WERI-Rb-1 (cell line): ENCODE results near the gene SLIT3.

Experiments used
- DNase-seq: peaks from one replicate; pipeline ENCODE4 v3.0.0-alpha.2; 2020
- H3K27ac ChIP-seq: fragments of 250-450 bp; sonication (Bioruptor Pico); 2 replicates; pipeline ENCODE4 v1.5.1; 2020; ENCODE audit warnings: mild to moderate bottlenecking, moderate library complexity
- H3K27me3 ChIP-seq: fragments of 250-450 bp; sonication (Bioruptor Pico); 2 replicates; pipeline ENCODE4 v1.5.1; 2021; ENCODE audit warnings: mild to moderate bottlenecking, low read depth, moderate library complexity; ENCODE audit not compliant: insufficient read depth, severe bottlenecking
- H3K36me3 ChIP-seq: fragments of 250-450 bp; sonication (Bioruptor Pico); 2 replicates; pipeline ENCODE4 v1.5.1; 2020; ENCODE audit warnings: mild to moderate bottlenecking, moderate library complexity
- H3K4me3 ChIP-seq: 2 replicates; pipeline ENCODE4 v1.5.1; 2011; ENCODE audit warnings: low read depth, mild to moderate bottlenecking, control low read depth, low read length
- H3K9me3 ChIP-seq: fragments of 250-450 bp; sonication (Bioruptor Pico); 2 replicates; pipeline ENCODE4 v1.5.1; 2021; ENCODE audit warnings: mild to moderate bottlenecking, moderate library complexity; ENCODE audit not compliant: severe bottlenecking
- CTCF ChIP-seq: IDR thresholded peaks from 2 replicates; pipeline ENCODE4 v1.5.1; 2011; ENCODE audit warnings: low read depth, mild to moderate bottlenecking, control low read depth, inconsistent platforms, low read length

SLIT3 gene

DNA sequence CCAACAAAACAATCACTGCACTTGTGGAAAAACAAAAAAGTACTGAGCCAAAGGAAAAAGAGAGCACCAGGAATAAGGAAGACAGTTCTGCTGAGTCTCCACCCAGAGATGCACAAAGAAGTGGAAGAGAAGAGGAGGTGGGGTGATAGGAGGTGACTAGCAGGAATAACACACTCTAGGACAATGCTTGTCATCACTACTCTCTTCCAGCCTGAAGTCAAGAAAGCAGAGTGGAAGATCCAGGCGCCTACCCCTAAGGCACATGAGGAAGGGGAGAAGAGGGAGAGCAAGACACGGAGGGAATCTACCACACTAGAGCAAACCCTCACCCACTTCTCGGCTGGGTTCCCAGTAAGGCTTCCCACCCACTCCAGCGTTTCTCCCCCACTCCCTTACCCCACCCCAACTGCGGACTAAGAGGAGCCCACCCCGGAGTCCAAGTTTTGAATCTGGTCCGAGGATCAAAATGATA lies 1.7 kb downstream of the SLIT3 start:
- H3K4me3 ChIP-seq = no peak overlapping the region
- no peaks in the 10 kb centered on the region for H3K36me3 ChIP-seq
- DNase-seq = no peak
- H3K9me3 ChIP-seq = no peaks in the 10 kb centered on the region
- H3K27me3 ChIP-seq = peaks cover 87% of the 10 kb centered on the region
- H3K27ac ChIP-seq = no peak overlapping the region
- TF ChIP-seq CTCF = no peak

DNA sequence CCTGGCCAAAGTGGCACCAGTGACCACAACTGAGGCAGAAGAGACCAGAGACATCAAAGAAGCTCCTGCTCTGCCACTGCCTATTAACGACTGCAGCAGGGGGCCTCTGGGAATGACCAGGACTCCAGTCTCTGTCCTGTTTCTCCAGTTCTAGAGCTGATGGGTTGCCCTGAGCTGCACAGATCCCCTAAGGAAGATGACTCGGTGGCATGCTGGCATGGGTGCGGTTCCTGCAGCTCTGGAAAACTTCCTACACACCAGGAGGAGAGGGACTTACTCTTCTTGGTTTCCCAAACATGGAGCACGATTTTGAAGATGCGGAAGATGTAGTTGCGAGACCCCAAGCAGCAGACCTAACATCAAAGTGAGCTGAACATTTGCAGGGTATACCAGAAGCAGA lies 2.7 kb downstream of the SLIT3 start:
- no peak for DNase-seq
- Histone ChIP-seq H3K9me3 (no peaks in the 10 kb centered on the region), H3K36me3 (no peaks in the 10 kb centered on the region), H3K27me3 (peaks cover 82% of the 10 kb centered on the region), H3K4me3 (no peak overlapping the region), H3K27ac (no peak overlapping the region)
- TF ChIP-seq CTCF = no peak

GRCh38 chr5:169296419-169297143 lies 4.4 kb downstream of the SLIT3 start:
- Histone ChIP-seq H3K27ac (no peak overlapping the region), H3K9me3 (no peaks in the 10 kb centered on the region)
- no peak for TF ChIP-seq CTCF

DNA sequence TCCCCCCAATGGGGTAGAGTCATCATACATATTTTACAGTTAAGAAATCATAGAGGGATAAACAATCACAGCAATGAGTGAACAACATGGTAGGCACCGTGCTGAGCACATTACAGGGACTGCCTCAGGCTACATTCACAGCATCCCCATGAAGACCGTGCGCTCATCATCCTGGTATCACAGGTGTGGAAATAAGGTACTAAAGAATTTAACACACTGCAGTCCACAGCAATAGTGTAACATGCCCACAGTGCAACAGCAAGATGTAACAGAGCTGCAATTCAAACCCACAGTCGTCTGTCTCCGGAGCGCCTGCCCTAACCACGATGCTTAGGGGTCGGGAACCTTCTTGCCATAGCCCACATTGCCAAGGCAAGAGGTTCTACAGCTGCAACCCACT lies 5.6 kb downstream of the SLIT3 start:
- no peak overlapping the region for H3K4me3 ChIP-seq
- H3K36me3 ChIP-seq = no peaks in the 10 kb centered on the region
- no peak overlapping the region for H3K27ac ChIP-seq
- no peaks in the 10 kb centered on the region for H3K9me3 ChIP-seq
- TF ChIP-seq CTCF = no peak
- peaks cover 76% of the 10 kb centered on the region for H3K27me3 ChIP-seq
- no peak for DNase-seq

More at GRCh38 chr5:169296419-169297143, 4.4 kb downstream of the SLIT3 start:
- H3K4me3 ChIP-seq = no peak overlapping the region
- DNase-seq = no peak
- peaks cover 77% of the 10 kb centered on the region for H3K27me3 ChIP-seq
- no peaks in the 10 kb centered on the region for H3K36me3 ChIP-seq

DNA sequence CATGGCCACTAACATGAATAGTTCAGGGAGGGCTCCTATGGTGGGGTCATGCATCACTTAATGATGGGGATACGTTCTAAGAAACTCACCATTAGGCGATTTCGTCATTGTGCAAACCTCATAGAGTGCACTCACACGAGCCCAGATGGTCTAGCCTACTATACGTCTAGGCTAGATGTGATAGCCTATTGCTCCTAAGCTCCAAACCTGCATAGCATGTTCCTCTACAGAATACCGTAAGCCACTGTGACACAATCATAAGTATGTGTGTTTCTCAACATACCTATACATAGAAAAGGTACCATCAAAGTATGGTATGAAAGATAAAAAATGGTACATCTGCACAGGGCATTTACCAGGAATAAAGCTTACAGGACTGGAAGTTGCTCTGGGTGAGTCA lies 6.3 kb downstream of the SLIT3 start:
- Histone ChIP-seq H3K4me3 (no peak overlapping the region), H3K36me3 (no peaks in the 10 kb centered on the region), H3K27me3 (peaks cover 69% of the 10 kb centered on the region), H3K27ac (no peak overlapping the region), H3K9me3 (no peaks in the 10 kb centered on the region)
- DNase-seq = no peak
- no peak for TF ChIP-seq CTCF

GRCh38 chr5:169291877-169292276 lies 9.1 kb downstream of the SLIT3 start:
- DNase-seq = no peak
- no peak overlapping the region for H3K4me3 ChIP-seq
- no peaks in the 10 kb centered on the region for H3K36me3 ChIP-seq
- no peak overlapping the region for H3K27ac ChIP-seq
- H3K9me3 ChIP-seq = no peaks in the 10 kb centered on the region
- peaks cover 71% of the 10 kb centered on the region for H3K27me3 ChIP-seq
- no peak for TF ChIP-seq CTCF
